HT-29 (cell line): ENCODE results near the gene SF3B4. TPM values are rescaled to one million over a fixed set of nuclear protein-coding genes. Genes with fewer than 3 reads are reported as not detected.
"Not testable (repeated sequence)": the region's sequence is repeated elsewhere in the genome, so short reads cannot be mapped to it uniquely, and the experiment has no call there.

Source experiments
- DNase-seq: peaks from one replicate; pipeline ENCODE4 v3.0.0-alpha.2; 2015; ENCODE audit warnings: low spot score
- total RNA-seq: library from RNA; depleted of rRNA; stranded (reverse); fragments of >200 nt; shearing (Covaris generic); gene quantifications from 2 replicates; pipeline ENCODE4 v1.2.3, GENCODE V29; 2014; rRNA removed

Gene SF3B4
- 13.3 and 14.8 TPM in 2 replicates for total RNA-seq

GRCh38 chr1:149927563-149928400 lies at the start of gene SF3B4:
Gene SF3B4 (minus strand): TSS chr1:149927803. CDS start chr1:149927759, 44 bp downstream.
- peak; percentile 92 for DNase-seq

- no peak for DNase-seq
Measured at GRCh38 chr1:149977345-149977744, 49.7 kb upstream of the SF3B4 start.

GRCh38 chr1:149972547-149972946 lies 44.9 kb upstream of the SF3B4 start:
- no peak for DNase-seq

- DNase-seq: no peak
Measured at GRCh38 chr1:149967646-149968045, 40.0 kb upstream of the SF3B4 start.

- no peak for DNase-seq
Measured at GRCh38 chr1:149967041-149967440, 39.4 kb upstream of the SF3B4 start.

GRCh38 chr1:149966405-149966804 lies 38.8 kb upstream of the SF3B4 start:
- DNase-seq: no peak

- DNase-seq: no peak
Measured at GRCh38 chr1:149965440-149965839, 37.8 kb upstream of the SF3B4 start.

GRCh38 chr1:149963358-149963757 lies 35.8 kb upstream of the SF3B4 start:
- DNase-seq: no peak

- DNase-seq: no peak
Measured at GRCh38 chr1:149962736-149963135, 35.1 kb upstream of the SF3B4 start.

- DNase-seq: peak; percentile 84
Measured at GRCh38 chr1:149962039-149962647, 34.5 kb upstream of the SF3B4 start.

- DNase-seq: not testable (repeated sequence)
Measured at GRCh38 chr1:149957548-149957947, 29.9 kb upstream of the SF3B4 start.

GRCh38 chr1:149949911-149950310 lies 22.3 kb upstream of the SF3B4 start:
- no peak for DNase-seq

- no peak for DNase-seq
Measured at GRCh38 chr1:149945206-149945605, 17.6 kb upstream of the SF3B4 start.

- no peak for DNase-seq
Measured at GRCh38 chr1:149942885-149943284, 15.3 kb upstream of the SF3B4 start.

GRCh38 chr1:149942207-149942606 lies 14.6 kb upstream of the SF3B4 start:
- no peak for DNase-seq

GRCh38 chr1:149940427-149940826 lies 12.8 kb upstream of the SF3B4 start:
- DNase-seq: no peak

- not testable (repeated sequence) for DNase-seq
Measured at GRCh38 chr1:149938668-149939003, 11.0 kb upstream of the SF3B4 start.

- no peak for DNase-seq
Measured at GRCh38 chr1:149937759-149938158, 10.2 kb upstream of the SF3B4 start.

- DNase-seq: peak; percentile 87
Measured at GRCh38 chr1:149936992-149937705, 9.5 kb upstream of the SF3B4 start.

GRCh38 chr1:149936170-149936991 lies 8.8 kb upstream of the SF3B4 start, which contains the start of gene MTMR11:
Gene MTMR11 (minus strand): TSS chr1:149936879. CDS start chr1:149936647, 232 bp downstream.
- peak; percentile 70 for DNase-seq

- DNase-seq: no peak
Measured at GRCh38 chr1:149934356-149934755, 6.8 kb upstream of the SF3B4 start.
